Prostate gland (tissue), 2 donors: ENCODE results near the gene BTBD2.

Source experiments
- CTCF ChIP-seq, 4 experiments: fragments of 200-600 bp in 2 of 4; fragments of 450-650 bp in 2 of 4; sonication (generic) in 2 of 4; IDR thresholded peaks; 1 replicate in 3 of 4; 2 replicates in 1 of 4; pipeline ENCODE4 v1.5.1; 2016 to 2019; ENCODE audit warnings: antibody characterized with exemption in 4 of 4, mild to moderate bottlenecking in 2 of 4, moderate library complexity in 2 of 4
- POLR2A ChIP-seq: fragments of 450-650 bp; IDR thresholded peaks from one replicate; pipeline ENCODE4 v1.6.1; 2016; ENCODE audit warnings: antibody characterized with exemption, mild to moderate bottlenecking
- POLR2AphosphoS5 ChIP-seq: sonication (generic); formaldehyde crosslinking; IDR thresholded peaks from one replicate; pipeline ENCODE4 v1.6.1; 2017; ENCODE audit warnings: antibody characterized with exemption

GRCh38 chr19:1945899-1946298, 69.6 kb downstream of the BTBD2 start:
- TF ChIP-seq POLR2AphosphoS5 (no peak), CTCF (IDR thresholded peaks at IDR 0.05) (peak in 1 of 4 experiments; percentile 22), POLR2A (no peak)
